NCI-H1417 treated with DMSO at 0.1 percent for 48 hours (cell line): ENCODE results near the gene MYL12A.
"Not testable (repeated sequence)": the region's sequence is repeated elsewhere in the genome, so short reads cannot be mapped to it uniquely, and the experiment has no call there.

Source experiments
- DNase-seq: peaks from one replicate; lab custom pipeline; 2025; lab: John Stamatoyannopoulos, UW

Gene MYL12A

DNA sequence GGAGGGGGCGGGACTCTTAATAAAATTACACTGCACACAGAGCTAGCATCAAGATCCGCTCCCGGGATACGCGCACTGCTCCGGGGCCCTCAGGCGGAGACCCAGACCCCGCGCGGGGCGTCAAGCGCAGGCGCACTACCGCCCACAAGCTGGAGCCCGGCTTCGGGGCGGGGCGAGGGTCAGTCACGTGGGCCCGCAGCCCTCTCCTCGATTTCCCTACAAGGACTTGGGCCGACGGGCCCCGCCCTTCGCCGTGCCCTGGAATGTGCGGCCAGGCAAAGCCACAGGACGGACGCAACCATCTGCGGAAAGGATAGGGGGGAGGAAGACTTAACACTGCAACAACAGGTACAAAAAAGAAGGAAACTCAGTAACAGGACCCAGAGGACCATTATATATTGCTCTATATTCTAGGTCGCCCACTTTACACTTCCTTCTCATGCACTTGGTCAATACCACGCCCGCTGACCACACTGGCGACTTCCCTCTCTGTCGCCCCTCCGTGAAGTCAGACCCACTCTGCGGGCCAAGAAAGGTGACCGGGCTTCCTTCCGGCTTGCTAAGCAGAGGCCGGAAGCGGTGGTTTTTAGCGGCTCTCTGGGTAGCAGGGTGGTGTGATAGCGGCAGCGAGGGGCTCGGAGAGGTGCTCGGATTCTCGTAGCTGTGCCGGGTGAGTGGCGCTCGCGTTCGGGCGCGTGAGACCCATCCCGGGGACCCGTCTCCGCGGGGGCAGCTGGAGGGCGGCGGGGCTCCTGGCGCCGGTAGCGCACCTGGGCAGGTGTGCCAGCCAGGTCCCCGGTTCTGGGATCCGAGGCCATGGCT lies at the start of gene MYL12A:
TSS of gene MYL12A (plus strand) at position 562 of the 822 bp plus-strand sequence. CDS start 5,447 bp downstream, outside the sequence.
- peak; percentile 90 for DNase-seq

DNA sequence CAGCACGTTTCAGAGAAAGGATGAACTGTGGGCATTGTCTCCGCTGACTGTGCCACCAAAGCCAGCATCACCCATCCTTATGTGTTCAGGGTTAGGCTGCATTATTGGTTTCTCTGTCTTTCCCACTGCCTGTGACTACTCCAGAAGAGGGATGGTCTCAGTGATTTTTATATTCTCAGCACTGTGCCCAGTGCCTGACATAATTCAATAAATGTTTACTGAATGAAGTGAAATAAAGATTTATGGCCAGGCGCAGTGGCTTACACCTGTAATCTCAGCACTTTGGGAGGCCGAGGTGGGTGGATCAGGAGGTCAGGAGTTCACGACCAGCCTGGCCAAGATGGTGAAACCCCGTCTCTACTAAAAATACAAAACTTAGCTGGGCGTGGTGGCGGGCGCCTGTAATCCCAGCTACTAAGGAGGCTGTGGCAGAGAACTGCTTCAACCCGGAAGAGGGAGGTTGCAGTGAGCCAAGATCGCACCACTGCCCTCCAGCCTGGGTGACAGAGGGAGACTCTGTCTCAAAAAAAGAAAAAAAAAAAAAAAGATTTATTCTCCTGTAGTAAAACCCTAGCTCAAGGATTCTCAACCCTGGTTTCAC lies 49.2 kb upstream of the MYL12A start:
- not testable (repeated sequence) for DNase-seq

DNA sequence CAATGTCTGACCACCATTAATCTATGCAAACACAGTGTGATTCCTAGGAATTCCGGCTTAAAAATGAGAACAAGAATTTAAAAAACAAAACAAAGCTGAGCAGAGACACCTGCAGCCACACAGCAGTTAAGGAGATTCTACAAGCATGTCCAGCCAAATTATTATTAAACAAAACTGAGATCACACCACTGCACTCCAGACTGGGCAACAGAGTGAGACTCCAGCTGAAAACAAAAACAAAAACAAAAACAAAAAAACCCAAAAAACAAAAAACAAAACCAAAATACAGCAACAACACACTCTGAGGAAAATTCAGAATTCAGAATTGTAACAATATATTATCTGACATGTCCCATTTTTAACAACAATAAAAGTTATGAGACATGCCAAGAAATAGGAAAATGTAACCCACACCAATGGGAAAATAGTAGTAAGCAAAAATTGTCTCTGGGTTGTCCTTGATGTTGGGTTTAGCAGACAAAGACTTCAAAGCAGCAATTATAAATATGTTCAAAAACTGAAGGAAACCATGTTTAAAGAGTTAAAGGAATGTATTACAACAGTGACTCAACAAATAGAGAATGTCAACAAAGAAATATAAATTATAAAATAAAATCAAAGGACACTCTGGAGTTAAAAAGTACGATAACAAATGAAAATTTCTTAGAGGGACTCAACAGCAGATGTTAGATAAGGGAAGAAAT lies 47.5 kb upstream of the MYL12A start:
- DNase-seq = no peak

DNA sequence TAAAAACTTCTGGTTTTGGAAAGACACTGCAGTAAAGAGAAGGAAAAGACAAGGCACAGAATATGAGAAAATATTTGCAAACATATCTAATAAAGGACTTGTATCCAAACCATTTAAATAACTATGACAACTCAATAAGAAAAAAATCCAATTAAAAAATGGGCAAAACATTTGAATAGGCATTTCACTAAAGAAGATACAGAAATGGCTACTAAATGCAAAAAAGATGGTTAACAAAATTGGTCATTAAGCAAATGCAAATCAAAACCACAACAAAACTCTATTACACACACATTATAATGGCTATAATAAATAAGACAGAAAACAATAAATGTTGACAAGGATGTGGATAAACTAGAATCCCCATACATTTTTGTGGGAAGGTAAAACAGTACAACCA lies 42.4 kb upstream of the MYL12A start:
- no peak for DNase-seq

DNA sequence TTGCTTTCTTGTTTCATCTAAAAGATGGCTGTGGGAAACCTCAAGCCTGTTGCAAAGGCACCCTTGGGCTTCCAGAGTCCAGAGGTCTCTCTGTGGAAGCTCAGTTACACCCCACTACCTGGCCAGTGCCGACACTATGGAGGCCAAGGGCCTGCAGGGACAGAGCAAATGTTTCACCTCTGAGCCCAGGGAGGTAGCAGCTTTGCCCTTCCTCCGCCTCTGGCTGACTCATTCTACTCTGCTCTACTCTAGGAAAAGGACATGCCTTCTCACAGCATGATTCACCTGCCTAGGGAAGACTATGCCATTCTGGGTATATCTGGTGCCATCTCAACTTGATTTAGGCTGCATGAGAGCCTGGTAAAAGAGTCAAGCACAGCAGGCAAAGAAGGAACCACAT lies 40.0 kb upstream of the MYL12A start:
- DNase-seq = no peak

DNA sequence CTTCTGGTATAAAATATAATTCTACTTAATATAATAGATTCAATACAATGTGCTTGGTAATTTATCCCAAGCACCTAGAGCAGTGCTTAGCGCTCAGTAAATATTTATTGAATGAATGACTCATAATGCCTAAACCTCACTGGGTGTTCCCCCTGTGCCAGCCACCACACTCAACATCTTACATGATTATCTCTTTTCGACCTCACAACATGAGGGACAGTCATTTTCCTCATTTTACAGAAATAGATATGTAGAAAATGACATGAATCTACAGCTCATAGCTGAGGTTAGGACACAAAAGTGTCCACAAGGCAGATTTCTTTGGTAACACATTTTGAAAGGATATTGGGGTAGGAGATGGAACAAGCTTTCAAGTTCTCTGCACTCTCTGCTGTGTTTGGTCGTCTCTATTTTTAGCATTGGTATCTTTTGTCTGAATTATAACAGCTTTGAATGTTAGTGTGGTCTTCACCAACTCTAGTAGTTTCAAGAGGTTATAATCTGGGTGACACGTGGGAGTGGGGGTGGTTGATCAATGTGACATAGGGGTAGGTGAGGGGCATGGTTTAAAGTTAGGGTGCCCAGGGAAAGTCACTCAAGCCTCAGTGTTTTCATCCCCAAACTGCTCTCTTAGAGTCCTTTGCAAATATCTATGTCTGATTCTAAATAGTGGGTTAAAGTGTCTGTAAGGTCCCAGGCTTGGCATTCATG lies 37.6 kb upstream of the MYL12A start:
- DNase-seq = no peak

DNA sequence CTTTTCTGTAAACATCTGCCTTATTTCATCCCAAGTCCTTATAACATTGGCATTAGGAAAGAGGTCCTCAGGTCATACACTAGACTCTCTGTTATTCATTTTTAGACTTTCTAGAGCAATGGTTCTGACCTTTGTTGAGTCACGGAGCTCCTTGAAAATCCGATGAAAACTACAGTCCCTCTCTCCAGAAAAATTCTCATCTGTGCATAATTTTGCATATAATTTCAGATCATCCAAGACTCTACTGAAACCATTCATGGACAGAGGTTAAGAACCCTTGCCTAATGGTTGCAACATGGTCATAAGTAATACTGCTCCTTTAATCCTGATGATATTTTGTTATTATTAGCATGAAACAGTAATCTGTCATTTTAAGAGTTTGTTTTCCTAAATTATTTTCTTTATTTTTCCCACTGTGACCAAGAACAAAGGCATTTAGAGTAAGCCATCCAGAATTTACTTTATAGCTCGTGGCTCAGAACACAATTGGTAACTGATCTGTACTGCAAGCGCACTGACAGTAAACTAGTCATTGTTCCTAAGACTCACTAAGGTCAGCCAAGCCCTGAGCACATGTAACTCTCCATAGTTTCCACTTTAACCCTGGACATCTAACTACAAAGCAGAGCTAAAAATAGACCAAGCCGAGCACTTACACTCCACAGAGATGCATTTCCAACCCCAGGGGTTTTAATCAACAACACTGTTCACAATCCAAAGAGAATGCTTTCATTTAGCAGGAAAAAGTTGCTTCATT lies 36.2 kb upstream of the MYL12A start:
- DNase-seq = no peak

DNA sequence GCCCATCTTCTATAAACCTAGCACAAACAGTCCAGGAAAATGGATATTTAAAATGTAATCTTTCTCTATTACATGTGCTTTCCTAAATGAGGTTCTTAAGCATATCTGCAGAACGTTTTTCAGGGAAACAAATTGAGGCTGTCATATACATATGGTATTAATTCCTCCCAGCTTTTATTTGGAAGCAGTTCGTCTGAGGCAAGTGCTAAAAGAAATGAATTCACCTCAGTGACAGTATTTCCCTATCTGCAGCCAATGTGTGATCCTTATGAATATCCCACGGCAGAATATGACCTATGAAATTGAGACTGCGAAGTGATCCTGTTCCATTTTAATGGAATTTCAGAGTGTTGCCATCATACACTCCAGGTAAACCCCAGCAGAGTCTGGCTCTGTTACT lies 34.9 kb upstream of the MYL12A start:
- DNase-seq = no peak

DNA sequence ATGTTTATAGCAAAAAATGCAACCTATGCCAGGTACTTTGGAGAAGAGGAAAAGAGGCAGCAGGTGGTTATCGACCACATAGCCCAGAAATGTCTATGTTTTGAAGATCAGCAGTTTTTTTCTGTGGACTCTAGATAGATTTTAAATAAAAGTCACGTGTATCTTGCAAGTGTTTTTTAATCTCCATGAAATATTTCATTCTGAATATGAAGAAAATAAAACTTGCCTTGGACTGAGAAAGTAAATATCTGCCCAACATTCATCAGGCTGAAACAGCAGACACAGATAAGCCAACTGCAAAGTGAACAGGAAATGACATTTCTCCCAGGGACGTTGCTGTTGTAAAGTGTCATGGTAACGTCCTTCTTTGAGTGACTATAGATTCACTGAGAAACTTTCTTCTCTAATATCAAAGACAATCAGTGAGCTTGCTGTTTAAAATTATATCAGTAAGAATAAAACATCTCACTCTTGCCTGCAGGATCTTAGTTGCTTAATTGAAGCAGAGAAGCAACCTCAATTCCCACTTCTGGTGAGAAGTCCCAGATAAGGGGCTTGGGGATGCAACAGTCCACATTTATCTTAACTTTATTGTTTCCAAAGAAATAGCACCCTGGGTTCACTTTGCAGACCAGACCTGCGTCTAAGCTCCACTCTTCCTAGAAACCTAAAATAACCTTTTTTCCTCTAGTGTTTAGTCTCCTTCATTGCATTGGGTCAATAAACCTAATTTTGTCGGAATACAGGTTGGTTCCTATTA lies 34.1 kb upstream of the MYL12A start:
- no peak for DNase-seq

DNA sequence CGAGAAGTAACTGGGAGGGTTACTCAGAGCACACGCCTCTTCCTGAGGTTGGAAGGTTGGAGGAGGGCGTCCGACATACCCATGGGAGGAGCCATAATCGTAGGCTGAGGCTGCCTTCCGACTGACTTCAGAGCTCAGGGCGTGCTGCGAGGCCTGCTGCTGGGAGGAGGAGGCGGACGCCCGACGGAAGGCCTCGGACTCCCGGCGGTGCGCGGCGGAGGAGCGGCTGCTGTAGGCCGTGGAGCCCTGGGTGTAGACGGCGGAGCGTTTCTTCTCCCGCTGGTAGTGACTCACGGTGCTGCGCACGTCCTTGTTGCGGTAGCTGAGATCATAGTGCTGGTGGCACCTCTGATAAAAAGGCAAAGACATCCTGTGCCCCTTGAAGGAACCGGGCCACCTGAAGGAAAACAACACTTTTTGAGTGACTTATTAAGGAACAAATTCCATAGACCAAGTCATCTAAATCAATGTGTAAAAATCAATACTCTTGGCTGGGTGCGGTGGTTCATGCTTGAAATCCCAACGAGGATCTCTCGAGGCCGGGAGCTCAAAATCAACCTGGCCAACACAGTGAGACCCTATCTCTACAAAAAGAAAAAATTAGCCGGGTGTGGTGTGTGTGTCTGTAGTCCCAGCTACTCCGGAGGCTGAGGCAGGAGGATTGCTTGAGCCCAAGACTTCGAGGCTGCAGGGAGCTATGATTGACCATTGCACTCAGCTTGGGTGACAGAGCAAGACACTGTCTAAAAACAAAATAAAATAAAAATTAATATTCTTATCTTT lies 32.6 kb upstream of the MYL12A start:
- no peak for DNase-seq

DNA sequence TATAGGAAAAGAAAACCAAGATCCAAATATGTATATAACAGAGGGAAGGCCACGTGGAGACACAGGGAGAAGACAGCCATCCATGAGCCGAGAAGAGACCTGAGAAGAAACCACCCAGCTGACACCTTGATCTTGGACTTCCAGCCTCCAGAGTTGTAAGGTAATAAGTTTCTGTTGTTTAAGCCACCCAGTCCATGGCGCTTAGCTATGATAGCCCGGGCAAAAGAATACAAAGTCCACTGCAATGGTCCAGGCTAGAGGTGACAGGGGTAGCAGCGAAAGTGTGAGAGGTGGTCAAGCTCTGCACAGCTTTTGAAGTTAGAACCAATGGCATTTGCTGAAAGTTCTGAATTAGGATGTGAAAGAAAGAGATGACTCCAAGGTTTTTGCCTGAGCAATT lies 30.6 kb upstream of the MYL12A start:
- no peak for DNase-seq

DNA sequence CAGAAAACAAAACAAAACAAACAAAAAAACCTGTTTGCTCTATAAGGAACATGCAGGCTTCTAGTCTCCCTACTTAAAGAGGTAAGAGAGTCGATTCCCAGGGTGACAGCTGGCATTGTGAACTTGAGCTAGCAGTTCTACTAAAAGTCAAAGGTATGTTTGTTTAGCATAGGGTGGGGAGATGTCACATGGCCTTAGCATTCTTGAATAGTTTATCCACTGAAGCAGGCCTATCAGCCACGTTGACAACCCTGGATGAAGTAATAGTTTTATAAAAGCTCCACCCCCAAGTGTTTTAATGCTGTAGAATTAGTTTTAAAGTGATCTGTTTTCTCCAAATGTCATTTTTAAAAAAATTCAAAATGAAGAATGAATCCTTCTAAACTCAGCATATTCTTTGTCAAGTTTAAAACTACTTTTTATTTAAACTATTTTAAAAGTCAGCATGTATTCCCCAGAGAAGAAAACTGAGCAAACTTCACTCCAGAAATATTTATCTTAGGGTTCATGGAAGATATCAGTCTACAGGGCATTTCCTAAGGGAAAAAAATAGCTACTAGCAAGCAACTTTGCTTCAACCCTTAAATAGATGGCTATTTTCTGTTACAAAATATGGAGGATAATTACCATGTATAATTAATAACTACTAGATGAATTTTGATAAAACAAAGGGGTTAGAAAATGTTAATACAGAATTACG lies 29.5 kb upstream of the MYL12A start:
- no peak for DNase-seq

DNA sequence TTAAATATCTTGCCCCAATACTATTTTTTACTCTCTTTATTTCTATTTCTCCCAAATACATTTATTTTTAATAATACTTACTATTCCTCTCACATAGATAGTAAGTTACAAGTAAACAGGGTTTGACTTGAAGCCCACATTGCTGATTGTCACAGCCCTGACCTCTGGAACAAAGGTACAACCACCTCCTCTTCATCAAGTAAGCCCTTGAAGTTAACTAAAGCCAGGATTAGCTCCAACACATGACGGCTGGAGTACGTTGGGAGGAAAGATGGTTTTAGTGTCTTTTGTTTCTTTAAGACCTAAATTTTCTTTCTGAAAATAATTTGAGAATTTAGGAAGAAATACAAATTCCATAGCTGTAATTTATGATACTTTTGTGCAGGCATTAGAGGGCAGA lies 28.8 kb upstream of the MYL12A start:
- DNase-seq = no peak

DNA sequence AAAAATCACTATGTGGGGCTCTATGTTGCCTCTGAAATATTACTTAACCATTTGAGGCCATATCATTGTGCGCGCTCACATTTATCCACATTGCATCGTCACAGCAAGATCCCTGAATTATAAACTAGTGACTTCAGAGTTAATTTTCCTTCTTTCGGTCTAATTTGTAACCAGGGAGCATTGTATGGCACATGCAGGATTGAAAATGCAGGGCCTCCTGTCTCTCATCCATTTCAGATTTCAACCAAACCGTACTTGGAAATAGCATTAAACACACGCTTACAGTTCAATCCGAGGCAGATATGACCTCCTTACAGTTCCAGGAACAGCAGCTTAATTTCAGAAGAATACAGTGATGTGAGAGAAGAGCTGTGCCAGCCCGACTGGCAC lies 28.4 kb upstream of the MYL12A start:
- DNase-seq = no peak

DNA sequence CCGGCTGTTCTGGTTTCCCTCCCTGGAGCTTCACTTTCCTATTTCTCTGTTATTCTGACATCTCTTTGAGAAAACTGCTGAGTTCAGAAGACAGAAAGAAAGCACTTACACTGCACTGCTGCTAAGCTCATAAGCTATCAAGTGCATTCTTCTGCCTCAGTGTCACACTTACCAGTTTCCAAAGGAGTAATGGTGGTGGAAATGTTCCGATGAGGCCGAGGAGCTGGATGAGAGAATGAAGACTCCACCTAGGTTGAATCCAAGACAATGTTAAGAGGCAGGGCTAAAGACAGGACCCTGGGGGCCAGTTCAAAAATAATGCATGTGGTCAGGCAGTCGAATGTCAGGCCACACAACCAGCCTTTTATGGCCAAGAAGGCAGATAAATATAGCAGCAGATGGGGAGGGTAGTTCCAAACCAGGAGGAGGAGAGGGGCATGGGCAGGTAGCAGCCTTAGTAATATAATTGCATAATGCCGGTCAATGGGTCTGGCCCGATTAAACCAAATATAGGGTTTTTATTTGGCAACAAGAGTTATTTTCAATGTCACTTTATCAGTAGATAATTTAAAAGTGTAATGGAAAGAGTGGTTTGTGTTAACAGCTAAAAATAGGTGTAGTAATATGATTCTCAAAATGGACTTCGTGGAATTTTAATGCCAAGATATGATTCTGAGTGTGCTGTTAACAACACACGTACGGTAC lies 27.8 kb upstream of the MYL12A start, which contains the start of gene MYOM1:
TSS of gene MYOM1 (minus strand) at position 338 of the 705 bp plus-strand sequence. CDS start 4,745 bp downstream, outside the sequence.
- DNase-seq = no peak

DNA sequence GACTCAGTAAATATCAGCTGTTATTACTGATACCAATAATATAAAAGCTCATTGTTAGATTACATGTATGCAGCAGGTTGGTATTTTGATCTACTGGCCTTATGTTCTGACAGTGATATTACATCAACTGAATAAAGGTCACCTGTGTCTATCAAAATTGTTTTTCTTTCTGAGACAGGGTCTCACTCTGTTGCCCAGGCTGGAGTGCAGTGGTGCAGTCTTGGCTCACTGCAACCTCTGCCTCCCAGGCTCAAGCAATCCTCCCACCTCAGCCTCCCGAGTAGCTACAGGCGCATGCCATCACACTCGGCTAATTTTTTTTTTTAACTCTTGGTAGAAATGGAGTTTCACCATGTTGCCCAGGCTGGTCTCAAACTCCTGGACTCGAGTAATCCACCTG lies 26.7 kb upstream of the MYL12A start:
- not testable (repeated sequence) for DNase-seq

DNA sequence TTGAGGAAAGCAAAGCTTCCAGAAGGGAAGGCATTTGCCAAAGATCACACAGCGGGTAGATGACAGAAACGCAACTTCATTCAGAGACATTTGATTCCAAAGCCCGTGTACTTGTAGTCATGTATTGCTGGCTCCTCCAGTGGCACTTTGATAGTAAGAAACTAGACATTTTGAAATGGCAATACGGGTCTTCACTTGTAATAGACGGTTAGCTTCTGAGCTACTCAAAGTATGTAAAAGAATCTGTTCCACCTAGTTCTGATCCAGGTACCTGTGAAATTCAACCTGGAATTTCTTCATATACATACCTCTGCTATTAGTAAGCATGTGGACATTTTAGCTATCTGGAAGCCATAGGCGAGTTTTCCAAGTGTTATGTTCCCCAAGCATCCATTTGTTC lies 26.1 kb upstream of the MYL12A start:
- DNase-seq = no peak

DNA sequence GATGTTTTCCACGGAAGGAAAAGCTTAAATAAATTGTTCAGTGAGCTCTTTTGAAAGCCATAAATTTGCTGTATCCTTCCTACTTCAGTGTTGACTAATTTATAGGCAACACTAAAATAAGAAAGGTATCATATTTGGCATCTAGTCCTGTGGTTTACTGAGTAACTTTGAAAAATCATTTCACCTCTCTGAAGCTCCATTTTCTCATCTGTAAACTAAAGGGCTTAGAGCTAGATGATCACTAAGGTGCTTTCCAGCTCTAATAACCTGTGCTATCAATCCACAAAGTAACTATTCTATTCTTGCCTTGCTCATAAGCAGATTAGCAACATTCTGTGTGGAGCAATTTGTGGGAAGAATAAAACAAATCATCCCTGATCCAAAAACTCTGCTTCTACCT lies 24.2 kb upstream of the MYL12A start:
- DNase-seq = no peak

DNA sequence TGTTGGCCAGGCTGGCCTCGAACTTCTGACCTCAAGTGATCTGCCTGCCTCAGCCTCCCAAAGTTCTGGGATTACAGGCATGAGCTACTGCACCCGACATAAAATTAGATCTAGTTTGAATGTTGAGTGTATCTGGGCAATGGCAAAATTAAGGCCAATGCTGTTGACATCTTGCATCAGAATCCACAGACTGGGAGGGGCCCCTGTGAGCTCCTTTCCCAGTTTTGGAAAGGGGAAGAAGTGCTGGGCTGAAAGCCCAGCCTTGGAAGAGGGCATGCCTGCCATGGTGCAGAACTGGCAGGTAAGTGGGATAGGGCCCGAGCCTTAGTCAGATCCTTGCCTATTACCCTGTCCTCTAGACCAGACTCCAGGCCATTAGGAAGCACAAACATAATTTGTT lies 23.4 kb upstream of the MYL12A start:
- no peak for DNase-seq
